NCI-H1092 treated with DMSO at 0.1 percent for 48 hours (cell line): ENCODE results near the gene MICB.
"Not testable (repeated sequence)": the region's sequence is repeated elsewhere in the genome, so short reads cannot be mapped to it uniquely, and the experiment has no call there.

Experiments used
- DNase-seq: peaks from one replicate; lab custom pipeline; 2025; lab: John Stamatoyannopoulos, UW

Gene MICB

GRCh38 chr6:31497531-31498476, at the start of gene MICB:
MICB (plus strand) TSS chr6:31498145; CDS start chr6:31498194, 49 bp downstream.
- DNase-seq = no peak

- DNase-seq = no peak
Observed at GRCh38 chr6:31450751-31451150, 47.2 kb upstream of the MICB start.

GRCh38 chr6:31452859-31453258, 45.1 kb upstream of the MICB start:
- no peak for DNase-seq

- no peak for DNase-seq
Observed at GRCh38 chr6:31453259-31453658, 44.7 kb upstream of the MICB start.

- not testable (repeated sequence) for DNase-seq
Observed at GRCh38 chr6:31459864-31460263, 38.1 kb upstream of the MICB start.

- no peak for DNase-seq
Observed at GRCh38 chr6:31460361-31461025, 37.5 kb upstream of the MICB start.

- no peak for DNase-seq
Observed at GRCh38 chr6:31462026-31462963, 35.6 kb upstream of the MICB start.

- no peak for DNase-seq
Observed at GRCh38 chr6:31462964-31463870, 34.7 kb upstream of the MICB start.

GRCh38 chr6:31464252-31465184, 33.4 kb upstream of the MICB start:
- no peak for DNase-seq

- no peak for DNase-seq
Observed at GRCh38 chr6:31465185-31465536, 32.8 kb upstream of the MICB start.

GRCh38 chr6:31465718-31466117, 32.2 kb upstream of the MICB start:
- DNase-seq = no peak

- DNase-seq = no peak
Observed at GRCh38 chr6:31466466-31466865, 31.5 kb upstream of the MICB start.

GRCh38 chr6:31467151-31467550, 30.8 kb upstream of the MICB start:
- no peak for DNase-seq

- DNase-seq = no peak
Observed at GRCh38 chr6:31468311-31468710, 29.6 kb upstream of the MICB start.

GRCh38 chr6:31470801-31471200, 27.1 kb upstream of the MICB start:
- DNase-seq = no peak

- no peak for DNase-seq
Observed at GRCh38 chr6:31471711-31472110, 26.2 kb upstream of the MICB start.

GRCh38 chr6:31472259-31472658, 25.7 kb upstream of the MICB start:
- DNase-seq = no peak

GRCh38 chr6:31473244-31473643, 24.7 kb upstream of the MICB start:
- no peak for DNase-seq

- DNase-seq = no peak
Observed at GRCh38 chr6:31473780-31474761, 23.9 kb upstream of the MICB start.
